Lung (tissue), 12 donors: ENCODE data around the gene RBM5. TPM values are rescaled to one million over a fixed set of nuclear protein-coding genes. Genes with fewer than 3 reads are reported as not detected.

Experiments
- ATAC-seq: fragments of 200-7000 bp; cut with Tn5 transposase; one replicate; pipeline ENCODE4 v1.9.1; 2020; ENCODE audit warnings: moderate number of reproducible peaks; ENCODE audit not compliant: insufficient read depth, low FRiP score
- DNase-seq, 3 donors: peaks; one replicate each; pipeline ENCODE4 v3.0.0-alpha.2; 2013 to 2017
- H3K27ac ChIP-seq, 2 donors: one replicate each; pipeline ENCODE4 v1.5.1; 2013; ENCODE audit warnings: mild to moderate bottlenecking in 2 of 2, moderate library complexity in 2 of 2, control low read depth in 1 of 2, inconsistent platforms in 1 of 2, low read depth in 1 of 2, low read length in 1 of 2
- H3K27me3 ChIP-seq, 3 donors: one replicate each; pipeline ENCODE4 v1.5.1; 2013; ENCODE audit warnings: low read length in 2 of 3; ENCODE audit not compliant: control insufficient read depth in 3 of 3, insufficient read depth in 3 of 3
- H3K36me3 ChIP-seq, 4 donors: one replicate each; pipeline ENCODE4 v1.5.1; 2013; ENCODE audit warnings: low read length in 4 of 4, mild to moderate bottlenecking in 1 of 4, moderate library complexity in 1 of 4; ENCODE audit not compliant: control insufficient read depth in 4 of 4, insufficient read depth in 4 of 4
- H3K4me1 ChIP-seq, 5 donors: one replicate each; pipeline ENCODE4 v1.5.1; 2013; ENCODE audit warnings: low read length in 5 of 5, mild to moderate bottlenecking in 2 of 5, moderate library complexity in 1 of 5; ENCODE audit not compliant: control insufficient read depth in 5 of 5, insufficient read depth in 5 of 5
- H3K4me3 ChIP-seq: one replicate; pipeline ENCODE4 v1.5.1; 2013; ENCODE audit warnings: mild to moderate bottlenecking, control low read depth, moderate library complexity
- H3K9ac ChIP-seq, 2 donors: one replicate each; pipeline ENCODE4 v1.5.1; 2013; ENCODE audit warnings: low read length in 2 of 2, control low read depth in 1 of 2; ENCODE audit not compliant: insufficient read depth in 1 of 2
- H3K9me3 ChIP-seq, 4 donors: one replicate each; pipeline ENCODE4 v1.5.1; 2013; ENCODE audit warnings: low read length in 3 of 4, mild to moderate bottlenecking in 1 of 4, moderate library complexity in 1 of 4; ENCODE audit not compliant: control insufficient read depth in 4 of 4, insufficient read depth in 3 of 4
- CTCF ChIP-seq: IDR thresholded peaks from 2 replicates; pipeline ENCODE4 v1.5.1; 2012; ENCODE audit warnings: mild to moderate bottlenecking; ENCODE audit errors: control extremely low read depth, extremely low read depth
- WGBS, 2 donors: extraction: QIAGEN DNeasy Blood & Tissue Kit; methylation state at CpG; one replicate each; pipeline ENCODE4 v1.1.7; 2013; 5-methylcytosine and 5-hydroxymethylcytosine counted together
- polyA plus RNA-seq, 2 donors: library from polyadenylated mRNA; stranded (reverse); fragments of 200-250 nt; gene quantifications; one replicate each; pipeline ENCODE4 v1.2.1, GENCODE V29; 2013
- total RNA-seq, 2 donors: library from RNA; depleted of rRNA in 1 of 2; stranded (reverse); fragments of >200 nt in 1 of 2; gene quantifications; one replicate each; pipeline ENCODE4 v1.2.1, GENCODE V29; 2014 to 2021
- donor health status: control.
- donor health status: control.
- donor health status: Bipolar disorder and iron deficiency.
- donor health status: healthy.
- donor health status: DM: yes; HTN: yes; CAD: no.

The RBM5 gene
- total and polyA plus RNA-seq, 4 donors: 71.4 to 380 (median 94.6) TPM

GRCh38 chr3:50118237-50118636 is 29.5 kb downstream of the RBM5 start:
- Histone ChIP-seq H3K4me1 (peaks cover 0 to 6% (median 0%) of the 10 kb centered on the region in 5 donors), H3K27me3 (no peaks in the 10 kb centered on the region), H3K4me3 (no peak overlapping the region), H3K36me3 (peaks cover 53 to 72% (median 63%) of the 10 kb centered on the region in 4 donors), H3K9ac (no peak overlapping the region), H3K27ac (no peak overlapping the region), H3K9me3 (no peaks in the 10 kb centered on the region)
- no peak for TF ChIP-seq CTCF
- no peak for DNase-seq
- 91 to 92% methylated on average over 10 of the region's 10 CpGs for WGBS, 2 donors
- no peak for ATAC-seq

- DNase-seq (no peak), ATAC-seq (no peak)
- no peak for TF ChIP-seq CTCF
- Histone ChIP-seq H3K36me3 (peaks cover 40 to 57% (median 51%) of the 10 kb centered on the region in 4 donors), H3K4me3 (no peak overlapping the region), H3K27me3 (no peaks in the 10 kb centered on the region), H3K9ac (no peak overlapping the region), H3K9me3 (no peaks in the 10 kb centered on the region), H3K27ac (no peak overlapping the region), H3K4me1 (peaks cover 0 to 13% (median 3%) of the 10 kb centered on the region in 5 donors)
- WGBS, 2 donors: 88 to 92% methylated on average over 3 of the region's 3 CpGs
Observed at GRCh38 chr3:50119786-50120185, 31.1 kb downstream of the RBM5 start.

GRCh38 chr3:50120364-50121071 is 31.8 kb downstream of the RBM5 start:
- Histone ChIP-seq H3K9ac (no peak overlapping the region), H3K27ac (no peak overlapping the region), H3K4me1 (peaks cover 0 to 16% (median 4%) of the 10 kb centered on the region in 5 donors), H3K27me3 (no peaks in the 10 kb centered on the region), H3K36me3 (peaks cover 32 to 51% (median 44%) of the 10 kb centered on the region in 4 donors), H3K4me3 (no peak overlapping the region), H3K9me3 (no peaks in the 10 kb centered on the region)
- 85 to 94% methylated on average over 10 of the region's 10 CpGs for WGBS, 2 donors
- no peak for ATAC-seq
- peak in 1 of 3 donors; percentile 17 for DNase-seq
- no peak for TF ChIP-seq CTCF
